GM10266 (cell line): ENCODE measurements around the gene ZCCHC24.

Source experiments
- DNase-seq: peaks from one replicate; pipeline ENCODE4 v3.0.0; 2012; ENCODE audit errors: extremely low spot score
- TF ChIP-seq, protein P1 (sequence below): IDR thresholded peaks from 2 replicates; pipeline ENCODE4 v1.5.1; 2012; ENCODE audit warnings: mild to moderate bottlenecking, low read depth; ENCODE audit not compliant: control insufficient read depth, insufficient read depth; ENCODE audit errors: missing control alignments

The ZCCHC24 gene

DNA sequence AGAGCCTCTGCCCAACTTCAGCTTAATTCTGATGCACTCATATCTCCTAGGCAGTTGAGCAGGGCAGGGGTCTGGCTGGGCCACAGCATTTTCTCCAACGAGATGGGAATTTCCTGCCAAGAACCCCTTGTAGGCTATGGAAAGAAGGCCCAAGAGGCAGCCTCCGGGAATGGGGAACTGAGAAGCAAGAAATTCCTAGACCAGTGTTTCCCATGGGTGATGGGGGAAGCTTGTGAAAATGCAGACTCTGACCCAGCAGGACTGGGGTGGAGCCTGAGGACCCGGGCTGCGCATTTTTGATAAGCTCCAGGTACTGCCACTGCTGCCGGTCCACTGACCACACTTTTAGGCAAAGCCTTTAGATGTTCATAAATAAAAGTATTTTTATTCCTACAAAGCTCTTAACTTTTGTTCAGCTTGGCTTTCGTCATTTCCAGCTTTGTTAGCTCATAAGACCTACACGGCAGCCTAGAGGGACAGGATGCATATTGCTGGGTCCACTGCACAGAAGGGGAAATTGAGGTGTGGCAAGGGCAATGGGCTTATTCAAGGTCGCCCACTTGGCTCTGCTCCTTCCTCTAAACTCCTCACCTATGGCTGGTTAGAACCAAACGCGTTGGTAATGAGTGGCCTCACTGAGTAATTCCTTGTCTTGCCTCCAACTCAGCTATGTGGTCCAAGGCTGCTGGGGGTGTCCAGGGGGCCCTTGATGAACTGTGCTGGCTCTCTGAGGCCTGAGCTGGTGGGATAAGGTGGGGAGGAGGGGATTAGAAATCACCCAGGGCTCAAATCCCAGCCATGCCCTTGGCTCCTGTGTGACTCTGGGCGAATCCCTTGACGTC, 29.5 kb downstream of the ZCCHC24 start:
- DNase-seq: no peak
- TF ChIP-seq, protein P1, sequence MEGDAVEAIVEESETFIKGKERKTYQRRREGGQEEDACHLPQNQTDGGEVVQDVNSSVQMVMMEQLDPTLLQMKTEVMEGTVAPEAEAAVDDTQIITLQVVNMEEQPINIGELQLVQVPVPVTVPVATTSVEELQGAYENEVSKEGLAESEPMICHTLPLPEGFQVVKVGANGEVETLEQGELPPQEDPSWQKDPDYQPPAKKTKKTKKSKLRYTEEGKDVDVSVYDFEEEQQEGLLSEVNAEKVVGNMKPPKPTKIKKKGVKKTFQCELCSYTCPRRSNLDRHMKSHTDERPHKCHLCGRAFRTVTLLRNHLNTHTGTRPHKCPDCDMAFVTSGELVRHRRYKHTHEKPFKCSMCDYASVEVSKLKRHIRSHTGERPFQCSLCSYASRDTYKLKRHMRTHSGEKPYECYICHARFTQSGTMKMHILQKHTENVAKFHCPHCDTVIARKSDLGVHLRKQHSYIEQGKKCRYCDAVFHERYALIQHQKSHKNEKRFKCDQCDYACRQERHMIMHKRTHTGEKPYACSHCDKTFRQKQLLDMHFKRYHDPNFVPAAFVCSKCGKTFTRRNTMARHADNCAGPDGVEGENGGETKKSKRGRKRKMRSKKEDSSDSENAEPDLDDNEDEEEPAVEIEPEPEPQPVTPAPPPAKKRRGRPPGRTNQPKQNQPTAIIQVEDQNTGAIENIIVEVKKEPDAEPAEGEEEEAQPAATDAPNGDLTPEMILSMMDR: no peak

DNA sequence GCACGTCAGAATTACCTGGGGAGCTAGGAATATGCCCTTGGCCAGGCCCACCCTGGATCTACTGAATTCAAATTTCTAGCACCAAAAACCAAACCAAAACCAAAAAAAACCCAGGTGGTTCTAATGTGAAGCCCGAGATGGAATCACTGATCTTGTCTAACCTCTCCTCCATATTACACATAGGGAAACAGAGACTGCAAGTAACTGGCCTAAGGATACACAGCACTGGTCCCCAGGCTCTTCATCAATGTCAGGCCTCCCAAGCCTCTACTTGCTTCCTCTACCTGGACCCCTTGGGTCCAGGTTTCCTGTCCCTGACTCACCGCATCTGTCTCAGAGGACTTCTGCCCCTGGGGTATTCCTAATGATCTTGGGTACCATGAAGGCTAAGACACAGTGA, 30.7 kb downstream of the ZCCHC24 start:
- DNase-seq: no peak
- TF ChIP-seq, protein P1: no peak

DNA sequence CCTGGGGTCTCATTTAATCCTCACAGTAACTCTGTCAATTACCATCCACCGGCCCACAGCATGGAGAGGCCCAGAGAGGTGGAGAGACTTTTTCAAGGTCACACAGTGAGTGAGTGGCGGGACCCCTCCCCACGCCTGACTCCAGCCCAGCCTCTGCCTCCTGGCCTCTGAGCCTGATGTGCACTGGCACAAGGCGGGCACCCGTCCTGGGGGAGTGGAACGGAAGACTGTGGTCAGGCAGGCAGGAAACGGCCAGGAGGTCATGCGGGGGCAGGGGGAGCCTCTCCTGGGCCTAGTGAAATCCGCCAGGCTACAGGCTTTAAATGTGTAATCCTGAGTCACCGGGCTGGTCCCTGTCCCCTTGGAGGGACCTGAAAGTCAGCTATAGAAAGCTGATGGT, 32.2 kb downstream of the ZCCHC24 start:
- no peak for DNase-seq
- TF ChIP-seq, protein P1: no peak

DNA sequence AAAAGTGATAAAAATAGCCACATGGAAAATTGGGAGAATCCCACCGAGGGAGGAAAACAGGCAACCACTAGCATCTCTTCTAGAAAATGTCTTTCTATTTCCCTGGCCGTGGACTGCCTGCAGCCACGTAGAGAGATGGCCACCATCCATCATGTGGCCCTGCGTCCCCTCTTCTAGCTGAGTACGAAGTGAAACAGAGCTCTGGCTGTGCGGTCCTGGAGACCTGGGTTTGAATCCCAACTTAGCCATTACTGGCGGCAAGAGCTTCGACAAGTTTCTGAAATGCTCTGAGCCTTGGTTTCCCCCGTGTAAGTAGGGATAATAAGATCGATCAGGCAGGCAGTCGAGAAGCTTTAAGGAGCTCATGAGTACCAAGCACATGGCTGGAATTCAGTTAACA, 32.9 kb downstream of the ZCCHC24 start:
- no peak for DNase-seq
- TF ChIP-seq, protein P1: no peak

DNA sequence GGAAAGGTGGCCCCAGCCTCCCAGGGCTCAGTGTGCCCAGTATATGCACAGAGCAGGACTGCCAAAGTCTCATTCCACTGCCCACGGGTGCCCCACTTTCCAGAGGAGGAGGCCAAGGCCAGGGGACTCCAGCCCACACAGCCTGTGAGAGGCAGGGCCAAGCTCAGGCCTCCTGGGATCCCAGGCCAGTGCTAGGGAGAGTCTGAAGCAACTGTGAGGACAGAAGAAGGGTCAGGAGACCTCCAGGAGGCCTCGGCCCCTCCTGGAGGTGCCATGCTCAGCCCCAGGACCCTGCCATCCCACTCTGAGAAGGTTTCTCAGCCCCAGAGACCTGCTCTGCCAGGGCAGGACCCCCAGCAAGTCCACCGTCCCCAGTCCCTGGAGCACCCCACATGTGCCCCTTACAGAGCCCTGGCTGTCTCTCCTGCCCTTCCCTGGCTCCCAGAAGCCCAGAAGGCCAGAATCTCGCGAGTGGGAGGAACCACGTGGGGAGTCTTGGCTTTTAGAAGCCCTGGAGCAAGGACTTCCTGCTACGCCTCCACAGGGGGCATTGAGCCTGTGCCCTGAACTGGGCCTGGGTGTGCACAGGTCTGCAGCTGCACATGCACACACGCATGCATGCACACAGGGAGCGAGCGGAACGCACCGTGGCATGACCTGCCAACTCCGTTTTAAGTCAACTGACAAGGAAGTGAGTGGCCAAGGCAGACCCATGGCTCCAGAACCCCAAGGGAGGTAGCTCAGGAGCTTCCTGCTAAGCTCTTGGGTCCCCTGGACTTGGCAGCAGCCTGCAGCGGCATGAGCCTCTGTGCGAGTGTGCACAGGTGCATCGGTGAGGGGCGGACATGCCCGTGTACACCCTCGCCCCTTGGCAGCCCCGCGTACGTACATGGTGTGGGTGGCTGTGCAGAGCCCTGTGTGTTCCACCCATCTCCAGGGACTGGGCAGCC, 33.6 kb downstream of the ZCCHC24 start:
- TF ChIP-seq, protein P1: no peak

DNA sequence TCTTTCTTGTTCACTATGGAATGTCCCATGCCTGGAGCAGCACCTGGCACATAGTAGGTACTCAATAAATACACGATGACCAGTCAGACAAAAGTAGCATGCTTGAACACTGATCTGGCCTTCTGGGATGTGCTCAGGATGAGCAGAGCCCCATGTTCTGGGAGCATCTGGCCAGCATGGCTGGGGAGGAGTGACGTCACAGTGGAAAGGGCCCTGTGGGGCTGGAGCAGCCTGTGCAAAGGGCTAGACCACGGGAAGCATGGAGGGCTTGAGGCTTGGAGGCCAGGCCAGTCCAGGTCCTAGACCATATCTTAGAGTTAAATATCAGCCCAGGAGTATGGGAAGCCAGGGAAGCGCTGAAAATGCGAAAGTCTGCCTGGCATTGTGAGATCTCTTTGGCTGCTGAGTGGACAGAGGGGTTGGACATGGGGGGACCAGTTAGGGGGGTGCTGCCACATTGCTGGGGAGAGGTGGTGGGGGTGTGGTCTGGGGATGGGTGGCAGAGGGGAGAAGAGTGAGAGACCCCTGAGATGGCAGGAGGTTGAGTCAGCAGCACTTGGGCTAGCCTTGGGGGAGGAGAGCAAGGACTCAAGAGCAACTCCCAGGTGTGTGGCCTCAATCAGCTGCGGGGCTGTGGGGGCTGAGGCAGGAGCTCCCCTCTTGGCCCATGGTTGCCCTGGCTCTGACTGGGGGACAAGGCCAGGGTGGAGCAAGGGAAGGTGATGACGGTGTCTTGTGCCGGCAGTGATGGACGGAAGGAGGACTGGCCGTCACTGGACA, 34.9 kb downstream of the ZCCHC24 start:
- TF ChIP-seq, protein P1: no peak
- no peak for DNase-seq

More for the DNA sequence above, 33.6 kb downstream of the ZCCHC24 start:
- no peak for DNase-seq
